ENCODE results near the gene TMED4. TPM values are rescaled to one million over a fixed set of nuclear protein-coding genes. Genes with fewer than 3 reads are reported as not detected.

Gene TMED4
- total and polyA plus RNA-seq, 8 donors, result 13.4 to 235 (median 82.3) TPM

- TF ChIP-seq POLR2A (IDR thresholded peaks at IDR 0.05) (no peak), POLR2AphosphoS5 (IDR thresholded peaks at IDR 0.05) (no peak), EP300 (IDR thresholded peaks at IDR 0.05) (no peak)
- TF ChIP-seq, protein P1, sequence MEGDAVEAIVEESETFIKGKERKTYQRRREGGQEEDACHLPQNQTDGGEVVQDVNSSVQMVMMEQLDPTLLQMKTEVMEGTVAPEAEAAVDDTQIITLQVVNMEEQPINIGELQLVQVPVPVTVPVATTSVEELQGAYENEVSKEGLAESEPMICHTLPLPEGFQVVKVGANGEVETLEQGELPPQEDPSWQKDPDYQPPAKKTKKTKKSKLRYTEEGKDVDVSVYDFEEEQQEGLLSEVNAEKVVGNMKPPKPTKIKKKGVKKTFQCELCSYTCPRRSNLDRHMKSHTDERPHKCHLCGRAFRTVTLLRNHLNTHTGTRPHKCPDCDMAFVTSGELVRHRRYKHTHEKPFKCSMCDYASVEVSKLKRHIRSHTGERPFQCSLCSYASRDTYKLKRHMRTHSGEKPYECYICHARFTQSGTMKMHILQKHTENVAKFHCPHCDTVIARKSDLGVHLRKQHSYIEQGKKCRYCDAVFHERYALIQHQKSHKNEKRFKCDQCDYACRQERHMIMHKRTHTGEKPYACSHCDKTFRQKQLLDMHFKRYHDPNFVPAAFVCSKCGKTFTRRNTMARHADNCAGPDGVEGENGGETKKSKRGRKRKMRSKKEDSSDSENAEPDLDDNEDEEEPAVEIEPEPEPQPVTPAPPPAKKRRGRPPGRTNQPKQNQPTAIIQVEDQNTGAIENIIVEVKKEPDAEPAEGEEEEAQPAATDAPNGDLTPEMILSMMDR (IDR thresholded peaks at IDR 0.05), result no peak
- DNase-seq, result no peak
- H3K4me3 ChIP-seq, result peak overlapping the region; percentile 67 to 93 (median 87)
- H3K27ac ChIP-seq, result peak overlapping the region; percentile 81 to 93 (median 91)
- peaks cover 47 to 72% (median 65%) of the 10 kb centered on the region in 4 donors for H3K36me3 ChIP-seq
- intact Hi-C loops (cut with DNase I; ENCODE audit: low total_unique reads), result no loop called here
- 16 to 43% (median 23%) methylated on average over 14 to 18 of the region's 18 CpGs for WGBS, 5 donors
- no peaks in the 10 kb centered on the region for H3K9me3 ChIP-seq
- H3K27me3 ChIP-seq, result no peaks in the 10 kb centered on the region
- peaks cover 15 to 44% (median 30%) of the 10 kb centered on the region in 4 donors for H3K4me1 ChIP-seq
These were observed 7.7 kb downstream of the TMED4 start for GRCh38 chr7:44574287-44574872.

GRCh38 chr7:44573464-44574286 lies 8.4 kb downstream of the TMED4 start, which contains the start of gene DDX56:
Gene DDX56, minus strand, starts transcription at chr7:44573908. Its CDS starts 13 bp downstream, at chr7:44573895.
- DNase-seq, result peak; percentile 96 to 98
- 0 to 1% (median 0%) methylated on average over 30 to 74 of the region's 74 CpGs for WGBS, 5 donors
- H3K4me1 ChIP-seq, result peaks cover 15 to 38% (median 27%) of the 10 kb centered on the region in 4 donors
- TF ChIP-seq POLR2AphosphoS5 (IDR thresholded peaks at IDR 0.05) (peak; percentile 86 to 99 (median 94)), EP300 (IDR thresholded peaks at IDR 0.05) (no peak), POLR2A (IDR thresholded peaks at IDR 0.05) (peak in 2 of 4 donors; percentile 10 to 65)
- TF ChIP-seq, protein P1 (IDR thresholded peaks at IDR 0.05), result no peak
- peak within 1 kb of the TSS; percentile 67 to 93 (median 87) for H3K4me3 ChIP-seq
- H3K9me3 ChIP-seq, result no peaks in the 10 kb centered on the region
- H3K36me3 ChIP-seq, result peaks cover 47 to 72% (median 65%) of the 10 kb centered on the region in 4 donors
- intact Hi-C loops (cut with DNase I; ENCODE audit: low total_unique reads), result no loop called here
- H3K27ac ChIP-seq, result peak within 1 kb of the TSS; percentile 81 to 93 (median 91)
- no peaks in the 10 kb centered on the region for H3K27me3 ChIP-seq

DNA sequence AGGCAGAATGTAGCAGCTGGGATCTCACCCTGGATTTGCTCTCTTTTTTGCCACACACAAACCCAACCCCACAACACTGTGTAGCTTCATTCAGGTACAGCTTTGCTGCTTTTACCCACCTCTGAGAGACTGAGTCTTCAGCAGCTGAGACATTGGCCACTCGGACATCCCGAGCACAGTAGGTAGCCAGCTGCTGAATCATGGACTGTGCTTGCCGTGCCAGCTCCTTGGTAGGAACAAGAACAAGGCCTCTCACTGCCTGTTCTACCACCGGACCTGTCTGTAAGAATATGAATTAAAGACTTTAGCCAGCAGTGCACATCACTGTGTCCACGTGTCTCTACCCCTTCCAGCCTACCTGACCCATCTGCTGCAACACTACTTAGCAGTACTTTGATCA lies 9.3 kb downstream of the TMED4 start:
- Histone ChIP-seq H3K27me3 (no peaks in the 10 kb centered on the region), H3K9me3 (no peaks in the 10 kb centered on the region), H3K4me1 (peaks cover 15 to 38% (median 27%) of the 10 kb centered on the region in 4 donors), H3K36me3 (peaks cover 51 to 72% (median 65%) of the 10 kb centered on the region in 4 donors), H3K27ac (peak overlapping the region in 4 of 5 donors; percentile 88 to 93 (median 92)), H3K4me3 (peak overlapping the region; percentile 67 to 93 (median 87))
- DNase-seq, result no peak
- TF ChIP-seq POLR2AphosphoS5 (IDR thresholded peaks at IDR 0.05), result no peak
- intact Hi-C loops (cut with DNase I; ENCODE audit: low total_unique reads), result no loop called here
- WGBS, 5 donors, result 51 to 71% (median 57%) methylated on average over 5 of the region's 5 CpGs

GRCh38 chr7:44569959-44570358 lies 12.1 kb downstream of the TMED4 start:
- Histone ChIP-seq H3K4me1 (peaks cover 15 to 39% (median 28%) of the 10 kb centered on the region in 4 donors), H3K27me3 (no peaks in the 10 kb centered on the region), H3K4me3 (no peak overlapping the region), H3K36me3 (peaks cover 77 to 80% (median 78%) of the 10 kb centered on the region in 4 donors), H3K9me3 (no peaks in the 10 kb centered on the region), H3K27ac (no peak overlapping the region)
- no peak for DNase-seq
- TF ChIP-seq, protein P1 (IDR thresholded peaks at IDR 0.05), result no peak
- TF ChIP-seq EP300 (IDR thresholded peaks at IDR 0.05) (no peak), POLR2AphosphoS5 (IDR thresholded peaks at IDR 0.05) (no peak), POLR2A (IDR thresholded peaks at IDR 0.05) (no peak)
- WGBS, 5 donors, result 90 to 94% (median 91%) methylated on average over 8 to 9 of the region's 9 CpGs
- intact Hi-C loops (cut with DNase I; ENCODE audit: low total_unique reads), result loop anchor here (10.0 kb wide), 2 partner anchors 75 to 325 kb away; partner anchors contain the start of gene NUDCD3
